Stimulated activated CD4-positive, alpha-beta T cell treated with anti-CD3 and anti-CD28 coated beads, Interleukin-4, amount 100 ng/mL, for 4 hours (primary cell): ENCODE results near the gene XRCC5.
A peak's percentile ranks its signal among the peaks of the same experiment; 100 is the strongest.
"Not testable (repeated sequence)": the region's sequence is repeated elsewhere in the genome, so short reads cannot be mapped to it uniquely, and the experiment has no call there.

Source experiments
- DNase-seq, 2 experiments: peaks; one replicate each; pipeline ENCODE4 v3.0.0-alpha.2; 2020

XRCC5 gene

DNA sequence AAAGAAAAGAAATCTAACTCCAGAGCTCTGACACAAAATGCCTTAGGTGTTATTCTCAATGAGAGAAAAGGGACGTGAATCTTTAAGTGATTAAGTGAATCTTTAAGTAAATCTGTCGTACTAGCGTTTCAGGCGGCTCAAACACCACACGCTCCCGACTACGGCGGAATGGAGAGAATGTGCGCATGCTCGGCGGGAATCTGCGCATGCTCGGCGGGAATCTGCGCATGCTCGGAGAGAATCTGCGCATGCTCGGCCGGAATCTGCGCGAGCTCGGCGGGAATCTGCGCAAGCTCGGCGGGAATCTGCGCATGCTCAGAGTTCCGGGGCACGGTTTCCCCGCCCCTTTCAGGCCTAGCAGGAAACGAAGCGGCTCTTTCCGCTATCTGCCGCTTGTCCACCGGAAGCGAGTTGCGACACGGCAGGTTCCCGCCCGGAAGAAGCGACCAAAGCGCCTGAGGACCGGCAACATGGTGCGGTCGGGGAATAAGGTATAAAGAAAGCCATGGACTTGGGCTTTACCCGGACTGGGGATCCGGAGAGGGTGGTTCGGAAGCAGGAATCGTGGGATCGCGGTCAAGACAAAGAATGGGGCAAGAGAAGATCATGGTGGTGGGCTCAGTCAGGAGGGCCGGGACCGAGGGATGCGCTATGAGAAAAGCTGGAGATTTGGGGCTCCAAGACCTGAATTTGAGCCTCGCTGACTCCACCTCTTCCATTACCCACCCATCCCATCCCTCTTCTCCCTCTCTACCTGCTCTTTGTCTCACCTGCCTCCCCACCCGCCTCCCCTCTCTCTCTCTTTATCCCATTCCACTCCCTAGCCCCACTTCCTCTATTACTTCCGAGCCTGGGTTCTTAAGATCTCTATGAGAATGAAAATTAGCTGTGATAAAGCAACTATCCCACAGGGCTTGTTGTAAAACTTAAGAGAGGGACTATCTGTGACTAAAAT is at the start of gene XRCC5:
TSS of gene XRCC5 (plus strand) at position 382 of the 955 bp plus-strand sequence. CDS start at position 471, 89 bp downstream.
- DNase-seq = peak; percentile 96 to 98

DNA sequence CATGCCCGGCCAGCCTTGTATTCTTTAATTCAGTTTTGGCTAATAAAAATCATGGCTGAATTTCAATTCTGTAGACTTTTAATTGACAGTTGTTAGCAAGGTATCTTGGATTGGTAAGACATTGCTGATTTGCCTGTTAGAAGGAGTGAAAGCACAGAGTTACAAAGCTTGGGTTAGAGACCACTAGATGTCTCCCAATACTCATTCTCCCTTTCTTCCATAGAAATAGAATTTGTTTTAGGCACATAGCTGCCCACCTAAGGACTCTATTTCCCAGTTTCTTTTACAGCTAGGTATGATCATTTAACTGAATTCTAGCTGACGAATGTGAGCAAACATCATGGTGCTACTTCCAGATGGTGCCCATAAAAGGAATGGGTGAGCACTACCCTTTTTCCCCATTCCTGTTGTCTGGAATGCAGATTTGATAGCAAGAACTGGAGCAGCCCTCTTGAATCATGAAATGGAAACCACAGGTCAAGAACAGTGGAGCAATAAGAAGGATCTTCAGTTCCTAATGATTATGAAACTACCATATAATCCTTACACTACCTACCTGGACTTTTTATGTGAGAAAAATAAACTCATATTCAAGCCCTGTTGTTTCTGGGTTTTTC is 45.0 kb upstream of the XRCC5 start:
- no peak for DNase-seq

DNA sequence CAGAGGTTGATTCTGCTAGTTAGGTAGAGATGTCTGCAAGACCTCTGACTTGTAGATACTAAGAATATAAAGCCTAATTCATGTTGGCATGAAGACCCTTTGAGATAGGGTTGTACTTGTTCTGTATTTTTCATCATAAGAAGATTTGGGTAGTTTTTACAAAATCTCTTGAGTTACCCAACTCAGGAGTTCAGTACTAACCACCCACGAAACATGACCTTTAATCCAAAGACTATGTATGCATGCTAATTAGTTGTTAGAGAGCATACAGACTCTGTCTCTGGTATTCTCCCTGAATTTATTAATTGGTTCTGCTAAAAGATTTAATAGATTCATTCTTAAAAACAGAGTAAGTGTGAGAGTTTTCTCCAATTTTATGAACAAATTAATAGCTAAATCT is 44.5 kb upstream of the XRCC5 start:
- no peak for DNase-seq

DNA sequence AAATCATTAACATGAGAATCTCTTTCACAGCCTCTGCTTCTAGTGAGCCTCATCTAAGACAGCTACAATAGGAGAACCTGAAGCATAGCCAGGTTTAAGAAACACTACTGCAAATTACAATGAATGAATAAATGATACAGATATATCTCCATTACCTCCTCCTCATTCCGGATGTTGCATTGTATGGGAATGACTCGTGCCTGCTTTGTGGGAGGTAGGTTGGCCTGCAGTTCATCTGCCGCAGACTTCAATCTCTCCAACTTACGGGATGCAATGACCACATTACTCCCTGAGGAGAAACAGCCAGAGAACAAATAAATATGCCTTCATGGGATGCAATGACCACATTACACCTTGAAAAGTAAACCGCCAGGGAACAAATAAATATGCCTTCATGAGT is 42.9 kb upstream of the XRCC5 start:
- DNase-seq = no peak

DNA sequence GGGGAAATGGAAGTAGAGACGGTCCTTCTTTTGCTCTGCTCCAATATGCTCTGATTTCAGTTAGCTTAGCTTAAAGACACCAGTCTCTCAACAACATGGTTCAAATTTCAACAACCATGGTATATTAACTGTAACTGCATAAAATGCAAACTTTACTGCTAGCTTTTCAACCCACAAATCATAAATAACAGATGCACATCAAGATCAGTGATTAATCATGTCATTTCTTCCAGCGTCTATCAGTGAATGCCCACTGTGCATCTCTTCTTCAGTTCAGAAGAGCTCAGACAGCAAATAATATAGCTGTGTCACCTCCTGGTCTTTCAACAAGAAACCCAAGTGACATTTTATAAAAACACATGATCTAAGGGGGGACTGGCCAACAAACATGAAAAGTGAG is 40.1 kb upstream of the XRCC5 start:
- no peak for DNase-seq

DNA sequence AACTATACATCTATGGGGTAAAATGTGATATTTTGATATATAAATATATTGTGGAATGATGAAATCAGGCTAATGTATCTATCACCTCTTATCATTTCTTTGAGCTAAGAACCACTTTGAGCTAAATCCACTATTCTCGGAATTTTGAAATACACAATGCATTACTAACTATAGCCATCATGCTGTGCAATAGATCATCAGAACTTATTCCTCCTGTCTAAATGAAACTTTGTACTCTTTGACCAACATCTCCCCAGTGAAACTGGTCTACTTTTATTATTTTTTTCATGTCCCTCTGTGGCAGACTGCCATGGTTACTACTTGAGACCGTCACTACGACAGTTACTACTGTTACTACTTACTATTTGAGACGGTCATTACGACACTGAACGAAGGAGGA is 39.0 kb upstream of the XRCC5 start:
- DNase-seq = no peak

DNA sequence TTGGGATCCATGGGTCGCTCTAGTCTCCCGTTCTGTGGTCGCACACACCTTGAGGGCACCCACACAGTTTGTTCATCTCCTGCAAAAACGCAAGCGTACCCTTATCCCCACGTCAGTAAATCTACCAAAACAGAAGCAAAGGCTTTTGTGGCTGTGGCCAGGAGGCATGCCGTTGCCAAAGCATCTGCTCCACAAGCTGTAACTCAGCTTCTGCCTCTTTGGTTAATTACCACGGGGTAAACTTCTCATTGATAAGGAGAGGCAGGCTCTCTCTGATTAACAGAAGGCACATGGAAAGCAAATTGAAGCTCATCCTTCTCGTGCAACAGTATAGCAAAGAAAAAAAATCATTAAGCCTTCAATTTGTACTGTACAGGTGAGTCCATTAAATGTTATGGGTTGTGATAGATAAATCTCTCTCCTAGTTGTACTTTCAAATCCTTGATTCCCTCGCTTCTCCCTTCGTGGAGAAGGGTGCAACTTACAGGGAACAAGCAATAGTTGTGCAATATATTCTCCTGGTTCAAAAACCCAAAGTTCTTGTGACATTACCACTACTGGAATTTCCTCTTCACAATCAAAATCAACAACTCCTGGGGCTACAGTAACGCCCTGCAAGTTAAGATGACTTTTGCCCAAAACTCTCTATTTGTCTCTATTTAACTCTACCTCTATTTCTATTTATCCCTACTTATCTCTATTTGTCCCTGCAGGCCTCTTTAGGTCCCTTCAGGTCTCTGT is 37.9 kb upstream of the XRCC5 start:
- DNase-seq = no peak

DNA sequence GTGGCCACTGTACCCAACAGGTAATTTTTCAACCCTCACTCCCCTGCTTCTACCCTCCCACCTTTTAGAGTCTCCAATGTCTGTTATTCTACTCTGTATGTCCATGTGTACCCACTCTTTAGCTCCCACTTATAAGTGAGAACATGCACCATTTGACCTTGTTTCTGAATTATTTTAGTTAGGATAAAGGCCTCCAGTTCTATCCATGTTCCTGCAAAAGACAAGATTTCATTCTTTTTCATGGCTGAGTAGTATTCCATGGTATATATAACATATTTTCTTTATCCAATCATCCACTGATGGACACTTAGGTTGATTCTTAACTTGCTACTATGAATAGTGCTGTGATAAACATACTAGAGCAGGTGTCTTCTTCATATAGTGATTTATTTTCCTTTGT is 36.7 kb upstream of the XRCC5 start:
- DNase-seq = no peak

DNA sequence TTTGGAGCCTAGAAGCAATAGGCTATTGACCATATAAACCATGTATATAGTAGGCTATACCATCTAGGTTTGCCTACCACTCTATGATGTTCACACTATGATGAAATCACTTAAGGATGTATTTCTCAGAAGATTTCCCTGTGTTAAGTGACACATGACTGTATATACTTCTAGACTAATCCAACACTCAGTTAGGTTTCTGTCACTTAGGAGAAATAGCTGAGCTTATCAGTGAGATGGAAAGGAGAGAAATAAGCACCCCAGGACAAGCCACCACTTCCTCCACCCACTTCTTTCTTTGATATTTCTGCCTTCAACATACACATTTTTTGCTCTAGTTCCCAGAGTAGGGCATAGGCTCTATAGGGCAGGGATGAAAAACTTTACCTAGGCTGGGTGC is 35.4 kb upstream of the XRCC5 start:
- no peak for DNase-seq

DNA sequence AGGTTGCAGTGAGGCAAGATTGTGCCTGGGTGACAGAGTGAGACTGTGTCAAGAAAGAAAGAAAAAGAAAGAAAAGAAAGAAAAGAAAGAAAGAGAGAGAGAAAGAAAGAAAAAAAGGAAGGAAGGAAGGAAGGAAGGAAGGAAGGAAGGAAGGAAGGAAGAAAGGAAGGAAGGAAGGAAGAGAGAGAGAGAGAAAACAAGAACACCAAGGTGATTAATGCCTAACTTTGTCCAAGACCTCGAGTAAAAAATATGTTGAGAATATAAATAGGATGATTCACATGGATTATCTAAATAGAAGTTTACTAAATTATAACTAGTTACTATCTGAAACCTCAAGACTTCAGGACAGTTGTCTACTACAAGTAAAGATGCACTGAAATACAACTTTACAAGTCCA is 34.8 kb upstream of the XRCC5 start:
- no peak for DNase-seq

DNA sequence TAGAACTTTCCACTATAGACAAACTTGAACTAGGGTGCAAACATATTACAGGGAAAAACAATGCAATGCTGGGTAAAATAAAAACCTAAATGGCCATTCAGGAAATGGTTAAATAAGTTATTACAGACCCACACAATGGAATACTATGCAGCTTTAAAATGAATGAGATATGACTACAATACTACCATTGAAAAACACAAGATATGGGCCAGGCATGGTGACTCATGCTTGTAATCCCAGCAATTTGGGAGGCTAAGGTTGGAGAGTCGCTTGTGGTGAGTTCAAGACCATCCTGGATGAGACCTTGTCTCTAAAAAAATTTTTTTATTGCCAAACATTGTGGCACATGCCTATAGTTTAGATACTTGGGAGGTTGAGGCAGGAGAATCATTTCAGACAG is 34.4 kb upstream of the XRCC5 start:
- DNase-seq = no peak

DNA sequence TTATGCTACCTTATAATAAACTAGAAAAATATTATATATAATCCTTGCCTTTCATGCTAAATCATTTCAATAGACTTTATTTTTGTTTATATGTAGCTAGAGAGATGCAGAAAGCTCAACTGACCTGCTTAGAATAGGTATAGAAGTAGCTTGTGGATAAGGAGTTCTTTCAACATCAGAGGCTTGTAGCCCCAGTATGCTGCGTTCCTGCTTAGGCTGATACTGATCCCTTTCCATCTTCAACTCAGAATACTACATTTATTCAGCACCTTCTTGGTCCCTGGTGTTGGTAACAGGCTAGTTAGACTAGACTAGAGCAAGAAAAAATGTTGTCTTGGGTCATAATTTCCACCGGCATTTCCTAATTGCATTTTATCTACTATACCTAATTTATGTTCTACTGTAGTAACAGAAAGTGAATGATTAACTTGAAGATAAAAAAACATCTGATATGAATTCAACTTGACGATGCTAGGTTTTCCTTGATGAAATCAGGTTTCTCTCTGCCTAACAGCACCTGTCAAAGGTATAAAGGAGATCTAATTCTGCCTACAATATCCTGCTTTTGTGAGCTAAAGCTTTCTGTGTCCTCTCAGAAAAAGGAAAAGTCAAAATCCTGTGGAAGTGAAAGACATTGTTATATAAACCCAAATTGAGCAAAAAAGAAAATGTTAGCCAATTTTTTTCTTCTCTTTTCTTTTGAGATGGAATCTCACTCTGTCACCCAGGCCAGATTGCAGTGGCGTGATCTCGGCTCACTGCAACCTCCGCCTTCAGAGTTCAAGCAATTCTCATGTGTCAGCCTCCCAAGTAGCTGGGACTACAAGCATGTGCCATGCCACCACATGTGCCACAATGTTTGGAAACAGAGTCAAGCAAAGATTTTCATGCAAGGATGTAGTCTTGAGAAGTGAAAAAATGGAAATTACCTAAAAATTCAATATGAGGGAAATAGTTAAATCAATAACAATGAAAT is 33.4 kb upstream of the XRCC5 start:
- no peak for DNase-seq

DNA sequence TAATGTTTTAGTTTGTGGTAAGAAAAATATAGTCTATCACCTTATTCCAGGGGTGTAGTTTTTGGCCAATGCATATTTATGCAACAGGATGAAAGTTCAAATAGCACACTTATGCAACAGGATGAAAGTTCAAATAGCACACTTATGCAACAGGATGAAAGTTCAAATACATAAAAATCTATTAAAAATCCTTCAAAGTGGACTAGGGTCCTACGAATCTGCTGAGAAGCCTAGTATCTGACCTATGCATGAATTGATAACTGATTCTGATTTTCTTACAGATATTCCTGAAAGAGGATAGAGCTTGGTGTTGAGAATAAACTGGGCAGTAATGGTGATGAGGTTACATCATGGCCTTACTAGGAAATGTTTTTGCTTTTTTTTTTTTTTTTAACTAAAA is 30.4 kb upstream of the XRCC5 start:
- DNase-seq = no peak

DNA sequence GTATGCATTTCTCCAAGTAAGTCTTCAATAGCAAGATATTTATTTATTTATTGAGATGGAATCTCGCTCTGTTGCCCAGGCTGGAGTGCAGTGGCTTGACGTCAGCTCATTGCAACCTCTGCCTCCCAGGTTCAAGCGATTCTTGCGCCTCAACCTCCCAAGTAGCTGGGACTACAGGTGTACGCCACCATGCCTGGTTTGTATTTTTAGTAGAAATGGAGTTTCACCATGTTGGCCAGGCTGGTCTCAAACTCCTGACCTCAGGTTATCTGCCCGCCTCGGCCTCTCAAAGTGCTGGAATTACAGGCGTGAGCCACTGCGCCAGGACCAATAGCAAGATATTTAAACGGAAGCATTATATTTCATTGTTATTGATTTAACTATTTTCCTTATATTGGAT is 29.1 kb upstream of the XRCC5 start:
- not testable (repeated sequence) for DNase-seq

DNA sequence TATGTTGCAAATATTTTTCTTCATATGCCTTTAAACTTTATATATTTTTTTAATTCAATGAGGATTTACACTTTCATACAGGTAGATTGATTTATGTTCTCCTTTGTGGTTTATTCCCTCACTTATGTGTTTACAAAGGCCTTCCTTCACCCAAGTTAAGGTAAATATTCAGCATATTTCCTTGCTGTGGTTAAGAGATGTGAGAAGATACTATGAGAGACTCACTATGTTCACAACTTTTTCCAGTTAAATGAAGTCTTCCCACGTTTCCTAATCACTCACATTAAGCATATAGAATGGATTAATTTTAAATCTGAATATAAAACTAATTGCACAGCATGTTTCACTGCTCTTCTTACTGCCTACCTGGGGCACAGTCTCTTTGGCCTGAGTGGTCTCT is 28.1 kb upstream of the XRCC5 start:
- DNase-seq = no peak

DNA sequence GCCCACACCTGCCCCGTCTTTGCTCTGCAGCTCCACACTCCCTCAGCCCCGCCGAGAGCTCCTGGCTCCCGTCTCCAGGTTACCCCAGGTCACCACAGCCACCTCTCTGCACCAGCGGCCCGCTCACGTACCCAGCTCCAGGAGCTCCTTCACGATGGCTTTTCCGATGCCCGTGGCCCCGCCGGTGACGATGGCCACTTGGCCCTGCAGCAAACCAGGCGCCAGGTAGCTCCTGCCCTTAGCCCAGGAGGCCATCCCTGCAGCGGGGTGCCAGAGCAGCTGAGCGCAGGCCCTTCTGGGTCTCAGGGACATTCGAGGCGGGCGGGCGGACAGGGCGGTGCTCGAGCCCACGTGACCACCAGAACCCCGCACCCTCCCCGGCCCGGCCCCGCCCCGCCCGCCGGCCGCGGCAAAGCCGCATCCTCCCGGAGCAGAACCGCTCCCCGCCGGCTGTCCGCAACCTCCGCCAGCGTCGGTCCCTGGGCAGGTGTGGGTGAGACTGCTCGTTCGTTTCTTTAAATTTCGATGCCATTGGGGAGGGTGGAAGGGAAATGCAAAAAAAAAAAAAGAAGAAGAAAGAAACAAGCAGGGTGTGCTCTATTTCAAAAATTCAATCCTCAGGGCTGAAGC is 27.5 kb upstream of the XRCC5 start, which contains the start of the genes PECR and TMEM169:
TSS of gene PECR (minus strand) at position 323 of the 630 bp plus-strand sequence. CDS start at position 255, 68 bp downstream.
TSS of gene TMEM169 (plus strand) at position 433 of the 630 bp plus-strand sequence. CDS start 14,045 bp downstream, outside the sequence.
- DNase-seq = peak; percentile 64 to 74

DNA sequence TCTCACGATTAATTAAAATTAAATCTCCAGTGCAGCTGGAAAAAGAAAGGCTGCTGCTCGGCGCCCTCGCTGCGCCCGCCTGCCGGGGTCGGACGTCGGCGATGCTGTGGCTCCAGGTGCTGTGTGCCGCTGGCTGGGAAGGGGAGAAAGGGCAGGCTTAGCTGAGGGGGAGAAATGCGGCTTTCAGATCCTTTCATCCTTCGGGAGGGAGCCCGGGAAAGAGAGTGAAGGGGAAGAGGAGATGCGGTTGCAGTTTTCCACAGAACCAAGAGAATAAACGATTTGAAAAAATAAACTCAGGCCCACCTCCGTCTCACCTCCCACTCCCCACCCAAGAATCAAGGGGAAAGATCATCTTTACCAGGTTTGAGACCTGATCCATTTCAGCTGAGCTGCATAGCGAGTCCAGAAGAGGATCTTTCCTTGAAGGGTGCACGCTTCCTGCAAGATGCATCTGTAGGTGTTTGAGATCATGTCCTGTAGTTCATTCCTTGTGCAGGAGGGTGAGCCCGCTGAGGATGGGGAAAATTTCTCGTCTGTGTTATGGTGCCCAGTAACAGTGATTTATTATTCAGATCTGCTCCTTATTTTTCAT is 26.9 kb upstream of the XRCC5 start:
- DNase-seq = no peak

DNA sequence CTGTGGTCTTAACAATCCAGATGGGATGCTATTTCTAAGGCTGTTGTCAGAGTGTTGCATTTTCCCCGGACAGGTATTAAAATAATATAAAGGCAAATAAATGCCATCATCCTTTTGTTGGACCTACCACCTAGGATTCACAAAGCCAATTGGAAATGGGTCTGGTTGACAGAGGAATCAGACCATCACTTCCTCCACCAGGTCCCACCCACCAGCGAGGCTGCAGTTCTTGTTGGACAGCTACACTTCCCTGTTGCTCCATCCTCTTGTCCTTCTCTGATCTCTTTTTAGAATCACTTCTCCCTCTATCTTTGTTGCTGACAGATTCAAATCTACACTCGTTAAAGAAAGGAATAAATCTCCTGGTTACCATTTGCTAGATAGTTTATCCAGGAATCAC is 26.3 kb upstream of the XRCC5 start:
- no peak for DNase-seq

DNA sequence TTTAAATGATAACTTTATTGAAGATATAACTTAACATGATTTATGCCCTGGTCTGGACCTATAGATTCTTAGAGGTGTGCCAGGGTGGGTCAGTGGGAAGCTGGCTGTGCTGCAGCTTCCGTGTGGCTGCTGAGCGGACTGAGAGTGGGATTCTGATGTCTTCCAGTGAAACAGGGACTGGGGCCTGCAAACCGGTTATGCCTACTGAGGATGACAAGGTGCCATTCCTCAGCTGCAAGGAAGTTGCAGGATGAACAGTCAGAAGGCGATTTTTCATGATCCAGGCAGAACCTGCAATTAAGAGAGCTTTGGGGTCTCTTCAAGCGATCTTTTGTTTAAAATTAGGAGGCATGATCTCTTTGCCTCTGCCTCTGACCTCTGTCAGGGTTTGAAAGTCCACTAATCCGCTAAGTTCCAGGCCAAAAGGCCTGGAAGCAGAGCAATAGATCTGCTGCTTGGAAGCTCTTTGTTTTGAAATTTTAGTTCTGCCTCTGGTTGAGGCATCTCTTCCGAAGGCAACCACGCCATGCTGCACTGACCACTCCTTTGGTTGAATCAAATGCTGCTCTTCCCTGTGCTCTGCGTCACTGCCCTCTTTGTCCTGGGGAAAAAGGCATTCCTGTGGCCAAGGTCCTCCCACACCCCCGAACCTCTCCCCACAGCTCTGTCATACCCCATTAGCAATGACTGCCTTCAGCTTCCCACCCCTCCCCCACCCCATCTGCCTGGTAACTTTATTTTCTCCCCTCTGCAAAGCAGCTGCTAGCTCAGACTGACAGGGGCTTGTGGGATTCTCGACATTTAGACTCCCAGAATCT is 25.5 kb upstream of the XRCC5 start:
- no peak for DNase-seq

DNA sequence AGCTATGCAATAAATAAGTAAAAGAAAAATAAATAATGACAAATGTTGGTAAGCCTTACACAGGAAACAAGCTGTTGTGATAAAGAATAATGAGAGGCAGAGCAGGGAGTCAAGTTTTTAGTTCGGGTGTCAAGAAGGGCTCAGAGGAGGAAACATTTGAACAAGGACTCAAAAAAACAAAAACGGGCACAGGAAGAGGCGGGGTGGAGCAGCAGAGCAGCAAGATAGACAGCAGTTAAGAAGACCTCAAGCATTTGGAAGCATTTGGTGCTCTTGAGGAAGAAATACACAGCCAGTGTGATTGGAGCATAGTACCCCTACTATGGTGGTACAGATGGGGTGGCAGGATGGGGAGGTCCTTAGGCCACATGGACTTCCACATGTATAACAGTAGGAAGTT is 24.6 kb upstream of the XRCC5 start:
- DNase-seq = peak in 1 of 2 experiments; percentile 14
